NCI-H1417 treated with DMSO at 0.1 percent for 48 hours (cell line): Measurements from ENCODE around the gene GDI1.
A peak's percentile ranks its signal among the peaks of the same experiment; 100 is the strongest.
"Not testable (repeated sequence)": the region's sequence is repeated elsewhere in the genome, so short reads cannot be mapped to it uniquely, and the experiment has no call there.

Source experiments
- DNase-seq: peaks from one replicate; lab custom pipeline; 2025; lab: John Stamatoyannopoulos, UW

The GDI1 gene

GRCh38 chrX:154436983-154437752 lies at the start of gene GDI1:
Gene GDI1 (plus strand): TSS chrX:154437154. CDS start chrX:154437255, 101 bp downstream.
- DNase-seq = no peak

GRCh38 chrX:154388094-154388493 lies 48.9 kb upstream of the GDI1 start:
- DNase-seq = not testable (repeated sequence)

GRCh38 chrX:154388649-154389048 lies 48.3 kb upstream of the GDI1 start:
- not testable (repeated sequence) for DNase-seq

- DNase-seq = not testable (repeated sequence)
These were observed 46.9 kb upstream of the GDI1 start for GRCh38 chrX:154389812-154390747.

GRCh38 chrX:154396363-154396762 lies 40.6 kb upstream of the GDI1 start:
- not testable (repeated sequence) for DNase-seq

- DNase-seq = no peak
These were observed 39.7 kb upstream of the GDI1 start for GRCh38 chrX:154396973-154397887.

- DNase-seq = peak; percentile 69
These were observed 38.9 kb upstream of the GDI1 start, which contains the start of gene RPL10 for GRCh38 chrX:154397888-154398667. Gene RPL10 (plus strand): TSS chrX:154398377. CDS start chrX:154398520, 143 bp downstream.

- DNase-seq = peak; percentile 19
These were observed 38.1 kb upstream of the GDI1 start for GRCh38 chrX:154398668-154399526.

GRCh38 chrX:154399527-154400368 lies 37.2 kb upstream of the GDI1 start:
- DNase-seq = no peak

GRCh38 chrX:154400369-154400817 lies 36.6 kb upstream of the GDI1 start:
- not testable (repeated sequence) for DNase-seq

GRCh38 chrX:154401045-154401799 lies 35.7 kb upstream of the GDI1 start:
- no peak for DNase-seq

GRCh38 chrX:154401918-154402621 lies 34.9 kb upstream of the GDI1 start:
- DNase-seq = no peak

- DNase-seq = no peak
These were observed 34.3 kb upstream of the GDI1 start for GRCh38 chrX:154402622-154403127.

- no peak for DNase-seq
These were observed 33.8 kb upstream of the GDI1 start for GRCh38 chrX:154403192-154403591.

- no peak for DNase-seq
These were observed 33.1 kb upstream of the GDI1 start for GRCh38 chrX:154403858-154404257.

- DNase-seq = no peak
These were observed 32.2 kb upstream of the GDI1 start for GRCh38 chrX:154404625-154405192.
